ENCODE data around the gene NANOGP8. TPM values are rescaled to one million over a fixed set of nuclear protein-coding genes. Genes with fewer than 3 reads are reported as not detected.

NANOGP8 gene
- total RNA-seq, 1 experiment from 2014 or later: not detected

Other genes with a start within 250 kb of the NANOGP8 start
- gene AQR, start 115.6 kb downstream of the NANOGP8 start, total RNA-seq (2014; rRNA removed; shearing (Covaris generic)): 23.2 and 27.9 TPM in 2 replicates
- 11.9 and 22.0 TPM in 2 replicates for gene ZNF770, start 97.0 kb downstream of the NANOGP8 start, total RNA-seq (2014; rRNA removed; shearing (Covaris generic))